Epidermal melanocyte (primary cell): Measurements from ENCODE around the gene AATK.

Source experiments
- DNase-seq: peaks from one replicate; pipeline ENCODE4 v3.0.0; 2011; ENCODE audit warnings: low spot score; ENCODE audit not compliant: insufficient read length

AATK gene

DNA sequence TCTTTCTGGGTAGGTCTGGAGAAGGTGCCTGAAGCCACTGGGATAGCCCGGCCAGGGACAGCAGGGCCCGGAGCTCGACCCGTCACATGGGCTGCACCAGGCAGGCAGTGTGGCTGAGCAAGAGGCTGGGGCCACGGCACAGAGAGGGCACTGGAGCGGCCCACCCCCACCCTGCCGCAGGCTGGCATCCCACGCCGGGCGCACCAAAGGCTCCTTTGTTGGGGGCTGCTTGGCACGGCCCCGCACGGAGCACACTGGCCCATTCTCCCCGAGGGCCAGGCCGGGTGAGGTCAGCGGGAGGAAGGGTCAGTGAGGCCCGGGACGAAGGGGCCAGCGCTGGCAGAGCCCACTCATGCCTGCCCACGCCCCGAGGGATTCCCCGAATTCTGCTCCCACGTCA lies 37.2 kb downstream of the AATK start:
- DNase-seq = peak; percentile 90

DNA sequence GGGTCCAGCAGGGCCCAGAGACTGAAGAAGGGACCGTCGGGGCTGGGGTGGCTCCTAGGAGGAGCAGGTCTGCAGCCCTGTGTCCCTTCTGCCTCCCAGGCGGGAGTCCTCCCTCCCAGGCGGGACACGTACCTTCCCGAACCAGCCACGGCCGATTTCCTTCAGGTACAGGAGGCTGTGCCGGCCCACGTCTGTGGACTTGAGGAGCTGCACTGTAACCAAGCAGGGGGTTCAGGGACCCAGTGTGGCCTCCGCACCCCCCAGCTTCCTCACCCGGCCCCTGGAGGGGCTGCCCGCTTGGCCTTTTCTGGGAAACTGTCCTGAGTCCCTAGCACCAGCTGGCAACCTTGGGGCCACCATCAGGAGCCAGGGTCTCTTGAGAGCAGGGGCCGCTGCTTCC lies 37.7 kb downstream of the AATK start:
- no peak for DNase-seq

DNA sequence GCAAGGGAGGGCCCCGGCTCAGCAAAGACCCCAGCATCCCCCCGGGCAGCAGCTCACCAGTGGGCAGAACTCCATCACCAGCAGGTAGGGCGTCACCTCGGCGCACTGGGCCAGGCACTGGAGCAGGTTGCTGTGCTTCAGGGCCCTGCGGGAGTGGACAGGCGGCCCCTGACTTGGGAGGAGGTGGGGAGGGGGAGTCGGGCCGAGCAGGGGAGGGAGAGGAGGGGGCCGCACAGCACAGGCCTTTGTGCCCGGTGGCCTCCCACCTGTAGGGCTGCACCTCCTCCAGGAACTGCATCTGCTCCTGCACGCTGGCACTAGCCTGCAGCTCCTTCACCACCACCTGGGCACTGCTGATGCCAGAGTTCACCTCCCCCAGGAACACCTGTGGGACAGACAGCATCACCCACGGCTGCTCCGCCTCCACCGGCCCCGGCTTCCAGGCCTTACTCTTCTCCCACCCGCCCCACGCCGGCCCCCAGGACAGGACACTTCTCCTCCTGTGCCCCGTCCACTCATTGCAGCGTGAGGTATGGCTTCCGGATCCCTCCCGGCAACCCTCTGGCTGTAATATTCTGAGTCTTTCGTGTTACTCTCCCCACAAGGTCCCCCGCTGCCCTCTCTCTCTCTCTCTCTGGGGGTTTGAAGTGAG lies 38.4 kb downstream of the AATK start:
- DNase-seq = no peak

DNA sequence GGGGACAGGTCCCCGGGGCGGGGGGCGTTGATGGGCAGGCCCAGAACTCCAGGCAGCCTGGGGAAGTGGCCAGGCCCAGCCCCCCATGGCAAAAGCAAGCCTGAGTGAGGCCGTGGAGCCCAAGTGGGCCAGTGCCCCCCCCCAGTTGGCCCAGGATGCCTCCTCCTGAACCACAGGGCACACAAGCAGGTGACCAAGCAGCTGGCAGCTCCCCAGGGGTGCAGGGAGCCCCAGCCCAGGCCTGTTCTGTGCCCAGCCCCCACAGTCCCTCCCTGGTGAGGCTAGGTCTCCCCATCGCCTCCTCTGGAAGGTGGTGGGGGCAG lies 38.9 kb downstream of the AATK start:
- no peak for DNase-seq

DNA sequence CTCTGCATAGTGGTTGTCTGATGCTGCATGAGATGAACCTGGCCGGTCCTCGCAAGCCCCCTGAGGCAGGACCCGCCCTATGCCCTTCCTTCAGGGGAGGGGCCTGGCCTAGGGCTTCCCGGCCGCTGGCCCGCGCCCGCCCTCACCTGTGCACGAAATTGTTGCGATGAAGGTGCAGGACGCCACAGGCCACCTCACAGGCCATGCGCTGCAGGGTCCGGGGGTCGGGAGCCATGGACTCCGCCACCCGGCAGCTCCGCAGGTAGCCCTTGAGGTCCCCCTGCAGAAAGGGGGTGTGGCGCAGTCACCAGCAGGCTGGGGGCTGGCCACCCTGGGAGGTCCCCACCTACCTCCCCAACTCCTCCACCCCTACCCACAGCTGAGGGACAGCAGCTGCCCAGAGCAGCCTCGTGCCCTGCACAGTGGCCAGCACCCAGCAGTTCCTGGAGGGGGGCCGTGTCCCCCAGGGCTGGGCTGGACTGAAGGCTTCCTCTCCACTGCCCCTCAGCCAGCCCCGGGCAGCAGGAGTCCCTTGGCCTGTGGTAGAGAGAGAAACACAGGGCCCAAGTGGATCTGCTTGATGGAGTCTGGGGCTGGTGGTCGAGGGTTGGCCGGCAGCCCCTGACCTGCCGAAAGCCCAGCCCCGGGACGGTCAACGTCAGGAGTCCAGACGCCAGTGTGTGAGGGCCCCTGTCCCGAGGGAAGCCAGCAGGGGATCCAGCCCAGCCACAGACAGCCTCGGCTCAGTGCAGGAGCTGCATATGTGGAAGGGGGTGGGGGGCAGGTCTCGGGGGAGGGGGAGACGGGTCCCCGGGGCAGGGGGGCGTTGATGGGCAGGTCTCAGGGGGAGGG lies 39.5 kb downstream of the AATK start:
- DNase-seq = no peak

DNA sequence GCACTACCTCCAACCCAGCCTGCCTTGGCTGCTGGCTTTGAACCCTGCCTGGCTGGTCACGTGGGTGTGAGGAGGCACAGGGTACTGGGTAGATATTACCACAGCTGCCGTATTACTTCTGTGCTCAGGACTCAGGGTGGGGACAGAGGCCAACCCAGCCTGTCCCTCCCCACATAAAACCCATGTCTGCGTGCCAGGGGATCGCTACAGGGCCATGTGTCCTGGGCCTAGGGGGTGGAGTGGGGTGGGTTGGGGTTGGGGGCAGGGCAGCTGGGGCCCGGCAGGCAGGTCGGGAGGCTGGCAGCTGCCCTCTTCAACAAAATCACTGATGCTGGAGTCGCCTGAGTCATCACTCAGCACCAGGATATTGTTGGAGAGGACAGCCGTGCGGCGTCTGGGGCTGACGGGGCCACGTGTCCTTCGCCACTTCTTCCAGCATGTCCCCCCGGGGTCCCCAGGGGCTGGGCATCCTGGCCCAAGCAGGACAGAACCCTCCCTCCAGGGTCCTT lies 40.4 kb downstream of the AATK start:
- DNase-seq = no peak

DNA sequence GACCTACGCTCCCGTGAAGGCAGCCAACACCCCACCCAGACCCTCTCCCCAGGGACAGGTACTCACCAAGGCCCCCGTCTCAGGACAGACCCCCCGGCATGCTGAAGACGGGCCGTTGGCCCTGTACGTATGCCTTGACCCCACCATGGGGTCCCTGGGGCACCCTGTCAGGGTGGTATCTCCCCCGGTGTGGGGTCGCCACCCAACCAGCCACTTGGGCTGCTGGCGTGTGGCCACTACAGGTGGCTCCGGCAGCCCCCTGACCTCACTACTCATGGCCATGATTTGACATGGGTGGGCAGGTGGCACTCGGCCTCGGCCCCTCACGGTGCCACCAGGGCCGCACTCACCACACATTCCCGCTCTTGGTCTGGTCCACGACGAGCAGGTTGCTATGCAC lies 41.6 kb downstream of the AATK start:
- DNase-seq = no peak

DNA sequence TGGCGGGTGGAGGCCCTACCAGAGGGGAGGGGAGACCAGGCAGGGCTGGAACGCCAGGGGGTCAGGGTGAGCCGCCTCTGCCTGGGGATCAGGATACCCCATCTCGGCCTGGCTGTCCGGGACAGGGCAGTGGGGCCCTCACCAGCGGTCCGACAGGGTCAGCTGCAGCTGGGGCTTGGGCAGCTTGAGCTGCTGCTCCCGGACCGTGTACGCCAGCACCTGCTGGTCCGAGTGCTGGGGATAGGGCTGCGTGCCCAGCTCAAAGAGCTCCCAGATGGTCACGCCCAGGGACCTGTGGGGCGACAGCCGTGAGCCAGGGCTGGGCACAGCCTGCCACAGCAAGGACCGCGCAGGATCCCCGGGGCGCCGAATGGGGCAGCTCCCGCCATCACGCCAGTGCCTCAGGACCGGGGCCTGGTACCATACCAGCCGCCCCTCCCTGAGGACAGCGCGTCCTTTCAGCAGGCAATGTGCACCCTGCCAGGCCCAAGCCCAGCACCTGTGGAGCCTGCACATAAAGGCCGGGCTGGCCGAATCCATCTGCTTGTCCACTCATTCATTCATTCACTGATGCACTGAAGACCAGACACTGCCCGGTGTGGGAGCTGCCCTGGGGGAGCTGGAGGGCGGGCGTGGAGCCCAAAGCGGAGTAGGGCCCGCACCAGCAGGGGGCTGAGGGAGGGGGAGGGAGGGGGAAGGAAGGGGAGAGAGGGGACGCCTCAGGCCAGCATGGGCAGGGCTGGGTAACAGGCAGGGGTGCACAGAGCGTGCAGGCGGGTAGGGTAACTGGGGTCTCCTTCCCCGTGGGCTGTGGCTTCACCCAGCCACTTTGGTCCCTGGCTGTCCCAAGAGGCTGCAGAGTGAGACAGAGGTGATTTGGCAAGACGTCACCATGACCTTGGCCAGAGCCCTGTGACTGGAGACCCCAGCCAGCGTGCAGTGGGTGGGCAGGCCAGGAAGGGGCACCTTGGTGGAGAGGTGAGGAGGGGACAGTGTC lies 42.7 kb downstream of the AATK start:
- no peak for DNase-seq

DNA sequence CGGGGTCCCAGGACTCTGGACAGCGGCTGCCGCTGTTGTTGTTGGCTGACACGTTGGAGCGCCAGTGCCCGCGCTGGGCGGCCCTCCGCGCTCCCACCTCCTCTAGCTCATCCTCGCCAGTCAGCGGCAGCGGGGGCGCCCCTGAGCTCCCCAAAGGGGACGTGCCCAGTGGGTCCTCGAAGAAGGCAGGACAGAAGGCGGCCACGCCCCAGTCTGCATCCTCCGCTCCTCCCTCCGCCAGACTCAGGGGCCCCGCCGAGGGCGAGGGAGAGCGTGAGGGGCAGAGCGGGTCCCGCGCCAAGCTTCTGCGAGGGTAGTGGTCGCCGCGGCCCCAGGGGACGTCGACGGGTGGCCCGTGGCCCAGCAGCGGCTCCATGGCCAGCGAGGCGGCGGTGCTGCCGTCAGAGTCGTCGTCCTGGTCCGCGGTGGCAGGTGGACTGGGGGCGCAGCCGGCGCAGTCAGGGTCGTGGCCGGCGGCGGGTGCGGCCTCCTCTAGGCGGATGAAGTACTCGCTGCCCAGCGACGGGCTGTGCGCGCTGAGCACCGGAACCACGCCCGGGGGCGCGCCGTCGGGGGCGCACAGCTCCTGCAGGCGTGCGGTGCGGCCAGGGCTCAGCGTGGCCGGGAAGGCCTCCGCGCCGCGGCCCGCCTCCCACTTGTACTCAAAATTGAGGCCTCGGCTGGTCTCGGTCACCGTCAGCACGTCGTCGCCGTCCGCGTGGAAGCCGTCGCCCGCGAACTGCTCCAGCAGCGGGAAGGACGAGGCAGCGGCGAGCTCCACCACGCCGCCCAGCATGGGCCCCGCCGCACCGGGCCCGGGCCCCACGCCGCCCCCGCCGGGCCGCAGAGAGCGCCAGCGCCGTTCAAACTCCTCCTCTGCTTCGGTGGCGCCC lies 43.9 kb downstream of the AATK start:
- DNase-seq = no peak

DNA sequence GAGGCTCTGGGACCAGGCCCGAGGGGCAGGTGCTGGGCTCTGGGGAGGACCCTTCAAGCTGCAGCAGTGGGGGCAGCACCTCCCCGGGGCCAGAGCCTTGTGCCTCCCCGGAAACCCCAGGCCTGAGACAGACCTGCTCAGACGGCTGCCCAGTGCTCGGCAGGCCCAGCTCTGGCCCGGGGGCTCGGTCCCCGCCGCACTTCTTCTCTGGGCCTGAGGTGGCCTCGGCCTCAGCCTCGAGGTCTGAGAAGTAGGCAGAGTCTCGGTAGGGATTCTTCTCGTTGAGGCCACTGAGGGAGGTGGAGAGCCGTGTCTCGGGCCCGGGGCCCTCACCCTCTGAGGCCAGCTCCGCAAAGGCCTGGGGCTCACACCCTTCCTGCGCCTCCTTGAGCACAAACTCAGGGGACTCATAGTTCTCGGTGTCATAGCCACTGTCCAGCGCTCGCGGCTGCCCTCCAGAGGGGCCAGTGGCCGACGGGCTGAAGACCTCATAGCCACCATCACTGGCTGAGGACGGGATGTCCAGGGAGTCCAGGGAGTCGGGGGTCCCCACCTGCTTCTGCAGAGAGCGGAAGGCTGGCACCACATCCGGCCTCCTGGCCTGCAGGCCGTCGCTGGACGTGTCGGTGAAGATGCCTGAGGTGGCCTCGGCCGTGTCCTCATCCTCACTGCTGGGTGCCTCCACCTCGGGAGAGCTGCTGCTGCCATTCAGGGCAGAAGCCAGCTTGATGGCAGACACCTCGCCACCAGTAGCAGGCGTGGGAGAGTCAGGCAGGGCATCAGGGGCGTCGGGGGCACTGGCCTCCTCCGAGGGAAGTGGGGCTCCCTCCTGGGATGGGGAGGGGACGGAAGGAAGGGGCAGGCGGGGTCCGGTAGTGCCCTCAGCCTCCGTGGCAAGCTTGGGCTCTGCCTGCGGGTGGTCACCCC lies 45.1 kb downstream of the AATK start:
- no peak for DNase-seq

DNA sequence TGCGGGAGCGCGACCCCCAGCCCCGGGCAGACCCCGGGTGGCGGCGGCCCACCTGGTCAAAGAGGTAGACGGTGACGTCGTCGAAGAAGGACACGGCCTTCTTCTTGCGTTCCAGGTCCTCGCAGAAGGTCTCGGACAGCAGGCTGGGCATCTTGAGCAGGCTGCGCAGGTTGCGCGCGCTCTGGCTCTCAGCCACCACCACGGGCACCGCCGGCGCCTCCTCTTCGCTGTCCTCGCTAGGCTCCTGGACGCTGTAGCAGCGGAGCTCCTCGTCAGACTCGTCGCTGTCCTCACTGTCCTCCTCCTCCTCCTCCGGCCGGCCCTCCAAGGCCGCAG lies 45.9 kb downstream of the AATK start:
- no peak for DNase-seq

DNA sequence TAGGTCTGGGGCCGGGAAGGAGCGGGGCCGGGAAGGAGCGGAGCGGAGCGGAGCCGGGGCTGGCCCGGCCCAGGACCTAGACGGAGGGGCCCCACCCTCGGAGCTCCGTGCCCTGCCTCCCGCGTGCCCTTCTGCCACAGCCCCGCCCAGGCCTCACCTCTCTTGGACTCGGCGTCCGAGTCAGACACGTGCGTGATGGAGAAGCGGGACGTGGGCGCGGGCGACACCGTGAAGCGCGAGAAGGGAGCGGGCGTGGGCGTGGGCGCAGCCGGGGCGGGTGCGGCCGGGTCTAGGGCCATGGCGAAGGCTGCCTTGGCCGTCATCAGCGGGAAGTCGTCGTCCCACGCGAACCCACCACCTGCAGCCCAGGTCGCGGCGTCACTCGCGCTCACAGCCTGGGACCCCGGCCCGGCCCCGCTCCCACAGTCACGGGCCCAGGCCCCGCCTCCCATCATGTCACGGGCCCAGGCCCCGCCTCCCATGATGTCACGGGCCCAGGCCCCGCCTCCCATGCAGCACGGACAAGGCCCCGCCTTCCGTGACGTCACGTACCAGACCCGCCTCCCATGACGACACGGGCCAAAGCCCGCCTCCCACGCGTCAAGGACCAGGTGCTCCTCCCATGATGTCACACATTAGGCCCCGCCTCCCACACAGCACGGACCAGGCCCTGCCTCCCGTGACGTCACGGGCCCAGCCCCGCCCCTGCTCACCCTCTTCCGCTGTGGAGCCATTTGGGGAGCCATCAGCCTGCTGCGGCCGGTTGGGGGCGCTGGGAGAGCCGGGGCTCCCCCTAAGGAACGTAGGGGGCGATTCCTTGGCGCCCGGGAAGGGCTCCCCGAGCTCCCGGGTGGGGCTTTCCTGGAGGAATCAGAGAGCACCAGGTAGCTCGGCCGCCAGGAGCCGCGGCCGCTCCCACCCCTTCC lies 46.5 kb downstream of the AATK start:
- DNase-seq = peak; percentile 94

DNA sequence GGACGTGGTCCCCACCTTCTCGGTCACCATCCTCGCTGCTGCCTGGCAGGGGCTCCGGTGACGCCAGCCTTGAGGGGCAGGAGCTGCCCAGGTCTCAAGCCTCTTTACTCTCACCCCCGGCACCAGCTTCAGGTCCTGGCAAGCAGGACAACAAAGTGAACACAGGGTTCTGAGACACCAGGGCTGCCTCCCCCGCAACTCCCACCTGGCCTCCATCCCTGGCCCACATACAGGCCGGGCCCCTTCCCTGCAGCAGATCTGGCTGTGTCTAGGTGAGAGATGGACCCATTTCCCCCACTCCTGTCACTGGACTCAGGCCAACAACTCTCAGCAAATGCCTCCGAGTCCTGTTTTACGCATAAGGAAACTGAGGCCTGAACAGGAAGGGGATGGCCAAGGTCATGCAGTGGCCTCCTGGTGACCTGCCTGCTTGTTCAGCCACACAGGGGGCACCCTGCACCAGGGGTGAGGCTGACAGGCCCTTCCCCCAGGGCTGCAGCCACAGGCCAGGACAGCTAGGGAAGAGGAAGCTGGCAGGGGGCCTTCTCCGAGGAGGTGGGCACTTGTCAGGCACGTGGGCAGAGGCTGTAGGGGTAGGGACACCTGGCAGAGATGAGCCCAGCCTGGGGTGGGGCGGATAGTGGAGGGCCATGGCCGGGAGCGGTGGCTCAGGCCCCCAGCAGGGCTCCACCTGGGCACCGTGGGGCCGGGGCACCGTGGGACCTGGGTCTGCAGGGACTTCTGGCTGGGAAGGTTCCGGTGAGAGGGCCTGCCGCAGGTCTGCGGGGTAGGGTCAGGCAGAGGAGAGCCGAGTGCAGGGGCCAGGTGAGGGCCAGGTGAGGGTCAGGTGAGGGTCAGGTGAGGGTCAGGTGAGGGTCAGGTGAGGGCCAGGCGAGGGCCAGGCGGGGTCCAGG lies 47.5 kb downstream of the AATK start:
- no peak for DNase-seq

DNA sequence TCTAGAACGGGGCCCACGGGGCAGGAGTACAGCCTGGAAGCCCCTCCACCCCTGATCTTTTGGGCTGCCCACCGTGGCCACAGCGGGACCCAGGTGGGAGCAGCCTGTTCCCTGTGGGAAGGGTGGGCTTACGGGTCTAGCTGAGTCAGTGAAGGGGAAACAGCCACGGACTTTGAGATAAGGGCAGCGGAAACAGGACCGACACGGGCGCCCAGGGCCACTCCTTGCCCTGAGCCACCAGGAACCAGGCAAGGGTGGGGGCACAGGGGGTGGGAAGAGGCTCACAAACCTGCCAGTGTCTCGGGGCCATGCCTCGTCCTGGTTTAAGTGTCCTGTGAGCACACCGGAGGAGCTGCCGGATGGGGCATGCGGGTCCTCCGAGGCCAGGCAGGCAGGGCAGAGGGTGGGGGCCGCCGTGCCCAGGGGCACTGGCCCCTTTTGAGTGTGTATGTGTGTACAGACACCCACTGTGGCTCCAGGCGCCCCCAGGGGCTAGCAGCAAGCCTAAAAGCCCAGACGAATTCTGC lies 48.3 kb downstream of the AATK start:
- DNase-seq = no peak

DNA sequence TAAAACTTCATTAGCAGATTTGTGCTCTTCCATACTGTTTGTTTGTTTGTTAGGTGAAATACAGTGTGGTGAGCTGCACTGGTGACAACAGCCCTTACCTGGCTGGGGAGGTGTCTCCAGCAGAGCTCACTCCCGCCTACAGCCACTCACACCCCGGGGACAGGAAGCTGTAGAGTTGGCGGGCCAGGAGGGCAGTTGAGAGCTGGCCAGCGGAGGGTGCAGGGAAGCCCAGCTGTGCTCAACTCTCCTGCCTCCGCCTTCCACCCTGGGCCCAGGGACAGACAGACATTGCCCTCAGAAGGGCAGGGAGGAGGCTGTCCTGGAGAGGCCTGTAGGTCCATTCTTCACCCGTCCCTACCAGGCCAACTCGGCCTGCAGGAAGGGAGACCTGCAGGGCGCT lies 49.3 kb downstream of the AATK start:
- no peak for DNase-seq

DNA sequence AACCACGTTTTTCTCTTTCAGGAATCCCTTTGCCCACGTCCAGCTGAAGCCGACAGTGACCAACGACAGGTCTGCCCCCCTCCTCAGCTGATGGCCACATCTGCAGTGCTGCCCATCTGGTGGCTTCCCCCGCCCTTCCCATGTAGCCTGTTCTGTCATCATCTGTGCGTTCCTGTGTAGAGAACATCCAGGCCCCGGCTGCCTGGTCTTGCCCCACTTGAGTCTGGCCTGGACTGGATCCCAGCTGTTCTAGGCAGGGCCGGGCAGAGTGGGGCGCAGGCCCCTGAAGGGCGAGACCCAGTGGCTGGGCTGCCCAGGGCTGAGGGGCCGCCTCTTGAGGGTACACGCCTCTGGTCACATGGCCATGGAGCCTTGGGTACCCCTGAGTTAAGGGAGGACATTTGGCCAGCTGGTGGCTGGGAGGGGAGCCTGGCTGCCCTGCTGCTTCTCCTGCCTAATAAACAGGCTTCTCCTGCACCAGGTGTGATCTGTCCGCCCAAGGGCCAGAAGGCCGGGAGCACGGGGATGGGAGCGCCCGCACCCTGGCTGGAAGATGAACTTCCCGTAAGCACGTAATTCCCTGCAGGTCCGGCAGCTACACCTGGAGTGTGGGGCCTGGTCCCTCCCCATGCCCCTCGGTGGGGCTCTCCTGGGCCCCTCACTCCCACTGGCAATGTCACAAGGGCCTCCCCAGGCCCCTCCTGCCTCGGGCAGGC lies 50.1 kb downstream of the AATK start:
- no peak for DNase-seq

DNA sequence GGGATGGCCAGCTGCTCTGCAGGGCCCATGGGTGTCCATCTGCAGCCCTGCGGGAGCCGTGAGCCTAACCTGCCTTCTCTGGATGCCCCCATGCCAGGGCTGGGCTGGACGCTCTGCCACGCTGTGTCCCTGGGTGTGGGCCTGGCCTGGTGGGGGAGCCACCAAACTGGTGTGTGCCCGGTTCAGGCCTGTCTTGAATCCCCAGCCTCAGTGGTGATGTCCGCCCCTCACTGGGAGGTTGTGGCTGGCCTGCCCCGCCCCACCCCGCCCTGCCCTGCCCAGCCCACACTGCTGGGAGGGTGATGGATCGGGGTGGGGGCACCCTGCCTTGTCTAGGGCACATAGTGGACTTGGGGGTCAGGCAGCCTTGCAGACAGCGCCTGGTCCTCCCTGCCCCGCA lies 50.8 kb downstream of the AATK start:
- no peak for DNase-seq
